Right renal pelvis (tissue), 4 donors: ENCODE data around the gene NXF1. TPM values are rescaled to one million over a fixed set of nuclear protein-coding genes. Genes with fewer than 3 reads are reported as not detected.
"Not testable (repeated sequence)": the region's sequence is repeated elsewhere in the genome, so short reads cannot be mapped to it uniquely, and the experiment has no call there.

Experiments
- DNase-seq, 4 donors: peaks; one replicate each; pipeline ENCODE4 v3.0.0-alpha.2; 2013; ENCODE audit warnings: low read depth in 4 of 4, low spot score in 3 of 4, missing footprints in 1 of 4
- polyA plus RNA-seq, 4 donors: library from polyadenylated mRNA; unstranded; fragments of 120-200 nt; gene quantifications; one replicate each; pipeline ENCODE4 v1.2.1, GENCODE V29; 2013; ENCODE audit not compliant: insufficient read length in 4 of 4

Gene NXF1
- polyA plus RNA-seq, 4 donors: 113 to 129 (median 123) TPM

- DNase-seq: no peak
Measured at GRCh38 chr11:62832336-62833234, 27.3 kb upstream of the NXF1 start, which contains the start of gene TEX54. Gene TEX54 (minus strand): TSS chr11:62832841.

DNA sequence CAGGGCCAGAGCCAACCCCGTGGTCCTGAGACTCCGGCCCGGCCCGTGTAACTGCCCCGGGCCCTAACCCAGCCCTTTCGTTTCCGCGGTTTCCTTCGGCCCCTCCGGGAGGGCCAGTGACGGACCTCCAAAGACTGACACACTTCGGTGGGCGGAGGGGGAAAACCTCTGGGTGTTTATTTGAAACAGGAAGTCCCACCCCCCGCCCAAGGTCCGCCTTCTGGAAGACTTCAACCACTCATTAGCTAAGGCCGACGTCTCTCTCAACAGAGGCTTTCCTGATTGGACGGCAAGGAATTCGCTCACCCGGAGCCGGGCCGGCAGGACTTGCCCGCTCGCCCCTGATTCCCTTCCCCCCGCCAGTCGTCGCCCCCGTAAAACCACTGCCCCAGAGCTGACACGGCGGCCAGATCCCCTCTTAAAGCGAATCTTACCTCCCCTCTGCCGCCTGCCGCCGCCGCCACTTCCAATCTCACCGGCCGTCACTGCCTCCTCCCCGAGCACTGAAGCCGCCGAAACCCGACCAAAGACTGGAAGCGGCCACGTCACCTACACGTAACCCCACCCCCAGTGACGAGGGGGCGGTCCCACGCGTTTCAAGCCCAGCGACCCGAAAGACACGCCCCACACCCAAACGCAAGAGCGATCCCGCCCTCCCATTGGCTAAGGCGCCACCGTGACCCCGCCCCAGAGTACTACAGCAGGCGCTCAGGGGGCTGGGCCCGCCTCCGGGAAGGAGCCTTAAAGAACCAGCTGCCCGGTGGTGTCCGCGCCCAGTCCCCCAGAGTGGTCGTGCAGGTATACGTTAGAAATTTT lies 26.5 kb upstream of the NXF1 start, which contains the start of gene STX5:
STX5 (minus strand) TSS at position 532 of the 816 bp plus-strand sequence. CDS start 808 bp downstream, outside the sequence.
- DNase-seq: peak; percentile 98 to 99 (median 98)

- DNase-seq: peak in 1 of 4 donors; percentile 48
Measured at GRCh38 chr11:62830904-62831519, 25.8 kb upstream of the NXF1 start.

GRCh38 chr11:62828130-62828529 lies 22.9 kb upstream of the NXF1 start:
- not testable (repeated sequence) for DNase-seq

DNA sequence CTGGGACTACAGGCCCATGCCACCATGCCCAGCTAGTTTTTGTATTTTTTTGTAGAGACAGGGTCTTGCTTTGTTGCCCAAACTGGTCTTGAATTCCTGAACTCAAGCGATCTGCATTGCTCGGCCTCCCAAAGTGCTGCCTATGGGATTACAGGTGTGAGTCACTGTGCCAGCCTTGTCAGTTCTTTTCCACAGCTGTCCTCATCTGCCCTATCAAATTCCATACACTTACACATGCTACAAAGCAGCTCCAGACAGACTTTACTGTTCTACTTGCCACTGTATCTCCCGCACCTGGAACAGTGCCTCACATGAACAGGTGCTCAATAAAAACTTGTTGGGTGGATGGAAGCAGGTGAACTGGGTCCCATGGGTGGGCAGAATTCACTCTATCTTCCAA lies 18.4 kb upstream of the NXF1 start:
- no peak for DNase-seq

DNA sequence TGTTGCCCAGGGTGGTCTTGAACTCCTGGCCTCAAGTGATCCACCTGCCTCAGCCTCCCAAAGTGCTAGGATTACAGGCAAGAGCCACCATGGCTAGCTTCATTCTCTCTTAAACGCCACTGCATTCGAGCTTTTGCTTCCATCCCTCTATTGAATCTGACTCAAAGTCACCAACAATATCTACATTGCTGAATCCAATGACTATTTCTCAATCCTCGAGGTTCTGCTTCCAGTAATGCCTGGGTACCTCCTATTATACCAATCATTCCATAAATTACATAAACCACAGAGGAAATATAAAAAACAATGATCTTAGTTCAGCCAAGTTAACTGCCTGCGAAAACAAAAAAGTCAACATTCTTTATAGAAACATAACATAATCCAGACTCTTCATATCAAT lies 11.9 kb upstream of the NXF1 start:
- no peak for DNase-seq

DNA sequence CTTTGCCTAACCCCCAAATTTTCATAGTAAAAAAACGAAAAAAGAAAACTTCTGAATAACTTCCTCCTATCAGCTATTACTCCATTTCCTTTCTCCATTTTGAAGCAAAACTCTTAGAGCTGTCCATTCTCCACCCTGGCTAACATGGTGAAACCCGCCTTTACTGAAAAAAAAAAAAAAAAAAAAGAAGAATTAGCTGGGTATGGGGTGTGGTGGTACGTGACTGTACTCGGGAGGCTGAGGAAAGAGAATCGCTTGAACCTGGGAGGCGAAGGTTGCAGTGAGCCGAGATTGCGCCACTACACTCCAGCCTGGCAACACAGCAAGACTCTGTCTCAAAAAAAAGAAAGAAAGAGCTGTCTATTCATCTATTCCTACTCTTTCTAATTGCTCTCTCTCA lies 11.3 kb upstream of the NXF1 start:
- no peak for DNase-seq

DNA sequence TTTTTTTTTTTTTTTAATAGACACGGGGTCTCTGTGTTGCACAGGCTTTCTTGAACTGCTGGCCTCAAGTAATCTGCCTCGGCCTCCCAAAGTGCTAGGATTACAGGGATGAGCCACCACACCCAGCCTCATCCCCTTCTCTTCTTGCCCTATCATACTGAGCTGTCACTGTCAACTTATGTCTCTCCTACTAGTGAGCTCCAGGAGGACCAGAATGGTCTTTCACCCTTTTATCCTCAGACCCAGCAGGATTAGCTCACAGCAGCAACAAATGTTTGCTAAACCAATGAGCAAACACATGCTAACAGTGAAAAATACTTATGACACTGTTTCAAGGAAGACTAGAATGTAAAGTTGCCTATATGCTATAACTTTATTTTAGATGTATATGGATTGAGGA lies 6.4 kb upstream of the NXF1 start:
- no peak for DNase-seq

- DNase-seq: no peak
Measured at GRCh38 chr11:62810748-62811147, 5.5 kb upstream of the NXF1 start.

GRCh38 chr11:62806611-62807121 lies 1.4 kb upstream of the NXF1 start:
- no peak for DNase-seq

DNA sequence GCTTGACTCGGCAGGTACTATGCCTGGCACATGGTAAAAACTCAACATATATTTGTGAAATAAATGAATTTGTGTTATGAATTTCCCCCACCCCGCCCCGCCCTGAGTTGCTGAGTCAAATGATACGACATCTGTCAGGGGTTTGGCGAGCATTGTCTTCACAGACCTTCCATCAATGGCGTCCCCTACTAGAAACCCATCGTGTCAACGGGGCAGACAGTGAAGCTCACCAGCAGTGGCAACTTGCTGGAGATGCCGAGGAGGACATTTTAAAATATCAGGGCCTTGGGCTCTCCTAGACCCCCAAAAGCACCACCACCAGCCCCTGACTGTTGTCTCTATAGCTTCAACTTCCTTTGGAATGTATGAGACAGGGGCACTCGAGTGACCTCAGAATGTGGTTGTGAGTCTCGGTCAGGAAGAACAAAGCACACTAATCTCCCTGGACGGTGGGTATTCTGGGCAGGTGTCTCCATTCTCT lies 761 bp upstream of the NXF1 start:
- no peak for DNase-seq

DNA sequence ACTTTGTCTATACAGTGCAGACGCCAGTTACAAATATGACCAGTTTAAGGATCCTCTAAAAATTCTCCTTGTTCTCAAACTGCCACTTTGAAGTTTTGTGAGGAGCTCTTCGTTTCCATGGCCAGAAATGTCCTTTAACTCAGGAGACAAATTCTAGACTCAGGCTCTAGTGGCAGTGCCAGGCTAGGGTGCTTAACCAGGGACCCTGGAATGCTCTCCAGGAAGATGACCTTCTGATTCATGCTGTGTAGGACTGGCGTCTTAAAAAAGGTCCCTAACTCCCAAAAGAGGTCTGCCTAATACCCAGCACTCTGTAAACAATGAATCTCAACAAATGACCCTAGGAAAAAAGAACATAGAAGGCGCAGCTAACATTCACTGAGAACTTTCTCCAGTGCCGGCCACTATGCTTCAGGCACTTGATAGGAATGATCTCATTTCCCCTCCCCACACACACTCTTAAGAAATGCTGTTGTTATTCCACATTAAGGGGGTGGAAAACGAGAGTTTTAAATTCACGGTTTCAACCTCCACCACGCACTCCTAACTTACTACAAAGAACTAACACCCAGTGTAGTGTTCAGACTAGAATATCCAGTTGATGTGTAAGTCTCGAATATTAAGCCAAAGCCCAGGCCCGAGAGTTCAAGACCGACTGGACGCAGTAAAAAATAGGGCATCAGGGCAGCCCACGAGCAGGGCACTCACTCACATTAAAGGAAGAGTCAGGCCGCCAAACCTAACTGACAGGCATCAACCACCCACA lies 747 bp downstream of the NXF1 start:
- DNase-seq: peak in 1 of 4 donors; percentile 19

GRCh38 chr11:62801071-62801470 lies 4.2 kb downstream of the NXF1 start:
- DNase-seq: no peak

DNA sequence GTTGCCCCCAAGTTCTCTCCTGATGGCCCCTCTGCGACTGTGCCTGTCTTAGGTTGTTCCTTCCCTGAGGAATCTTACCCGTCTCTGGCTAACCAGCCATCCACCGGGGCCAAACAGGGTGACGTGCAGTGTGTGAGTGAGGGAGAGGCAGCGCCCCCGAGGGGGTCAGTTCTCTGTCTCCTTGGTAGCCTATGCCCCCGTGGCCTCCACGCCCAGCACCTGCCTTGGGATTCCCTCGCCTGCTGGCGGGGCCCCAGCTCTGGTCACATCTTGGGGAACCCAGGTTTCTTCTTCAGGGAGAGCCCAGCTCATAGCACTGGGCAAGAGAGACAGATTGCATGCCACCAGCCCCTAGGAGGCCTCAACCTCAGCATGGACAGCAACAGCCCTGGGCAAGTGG lies 5.8 kb downstream of the NXF1 start:
- DNase-seq: no peak

DNA sequence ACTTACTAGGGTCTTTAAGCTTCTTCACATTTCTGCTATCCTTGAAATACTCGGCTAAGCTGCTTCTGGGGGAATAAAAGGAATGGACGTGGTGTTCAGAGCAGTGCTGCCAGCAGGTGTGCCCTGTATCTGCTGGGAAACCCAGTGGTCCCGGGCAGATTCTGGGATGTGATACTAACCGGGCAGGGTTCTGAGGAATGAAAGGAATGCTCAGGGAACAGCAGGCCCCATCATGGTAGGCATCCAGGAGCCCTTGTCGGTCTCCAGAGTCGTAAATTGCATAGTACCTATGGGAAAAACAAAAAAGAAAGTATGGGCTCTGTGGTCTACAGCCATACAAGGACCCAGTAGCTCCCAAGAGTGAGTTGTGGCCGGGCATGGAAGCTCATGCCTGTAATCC lies 9.0 kb downstream of the NXF1 start:
- DNase-seq: no peak

DNA sequence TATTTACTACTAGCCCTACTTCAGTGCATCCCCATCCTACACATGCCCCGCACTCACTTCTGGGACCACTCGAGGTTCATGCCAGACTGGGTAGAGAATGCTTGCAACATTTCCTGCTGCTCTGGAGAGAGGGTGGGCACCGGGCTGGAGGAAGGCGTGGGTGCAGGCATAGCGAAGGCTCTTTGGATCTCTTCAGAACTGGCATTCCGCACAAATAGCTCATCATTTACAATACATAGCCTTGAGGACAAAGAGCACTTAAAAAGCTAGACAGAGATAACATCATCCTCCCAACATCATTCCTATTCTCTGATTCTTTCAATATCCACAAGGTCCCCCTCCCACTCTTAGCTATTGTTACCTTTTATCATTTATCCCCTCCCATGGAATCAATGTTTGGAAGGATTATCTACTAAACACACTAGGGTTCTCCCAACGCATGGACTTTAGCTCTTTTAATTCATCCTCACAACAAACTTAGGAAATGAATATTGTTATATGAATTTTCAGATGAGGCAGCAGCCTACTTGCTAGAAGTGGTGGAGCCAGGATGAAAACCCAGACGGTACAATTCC lies 11.0 kb downstream of the NXF1 start:
- no peak for DNase-seq

DNA sequence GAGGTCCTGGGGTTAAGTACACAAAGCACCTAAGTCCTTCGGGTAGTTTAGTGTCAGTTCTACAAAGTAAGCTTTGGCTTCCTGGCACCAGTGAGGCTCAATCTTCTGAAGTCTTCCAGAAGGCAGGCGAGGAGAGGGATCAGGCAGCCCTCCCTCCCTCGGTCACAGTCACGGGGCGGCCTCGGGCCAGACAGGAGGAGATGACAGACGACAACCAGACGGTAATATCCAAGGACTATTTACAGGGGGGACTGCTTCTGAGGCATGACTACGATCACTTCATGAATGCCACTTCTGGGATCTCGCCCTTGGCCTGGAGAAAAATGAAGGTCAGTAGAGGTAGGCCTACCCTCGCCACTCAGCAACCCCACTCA lies 13.1 kb downstream of the NXF1 start:
- DNase-seq: no peak

DNA sequence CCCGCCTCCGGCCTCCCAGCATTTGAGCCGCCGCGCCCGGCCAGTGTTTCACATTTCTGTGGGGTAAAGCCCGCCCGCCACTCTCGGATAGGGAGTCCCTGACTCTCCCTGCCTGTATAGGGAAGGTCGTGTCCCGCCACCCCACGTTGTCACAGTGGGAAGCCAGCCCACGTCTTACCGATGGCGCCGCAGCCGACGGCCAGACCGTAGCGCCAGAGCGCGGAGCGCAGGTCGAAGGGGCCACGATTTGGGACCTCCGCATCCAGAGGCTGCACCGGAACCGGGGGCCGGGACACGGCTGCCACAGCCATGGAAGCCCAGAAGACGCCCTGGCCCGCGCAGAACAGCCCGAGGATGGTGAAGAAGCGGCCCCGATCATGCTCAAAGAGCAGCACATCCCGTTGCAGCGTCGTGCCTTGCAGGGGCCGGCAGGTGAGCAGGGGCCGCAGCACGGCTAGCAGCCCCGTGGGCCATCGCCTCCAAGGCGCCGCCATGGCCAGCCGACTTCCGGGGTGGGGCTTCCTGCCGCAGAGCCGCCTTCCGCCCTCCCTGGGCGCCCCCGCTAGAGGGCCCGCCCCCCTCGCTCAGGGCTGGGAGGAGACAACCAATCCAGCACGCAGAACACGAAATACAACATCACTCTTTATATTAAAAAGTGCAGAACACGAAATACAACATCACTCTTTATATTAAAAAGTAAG lies 13.6 kb downstream of the NXF1 start, which contains the start of gene TMEM223:
TMEM223 (minus strand) TSS at position 506 of the 701 bp plus-strand sequence; CDS start at position 494, 12 bp downstream.
- DNase-seq: peak in 2 of 4 donors; percentile 67 to 70

GRCh38 chr11:62789576-62789975 lies 15.7 kb downstream of the NXF1 start:
- no peak for DNase-seq
